Kidney (tissue), 14 donors: ENCODE data around the gene CAGE1. TPM values are rescaled to one million over a fixed set of nuclear protein-coding genes. Genes with fewer than 3 reads are reported as not detected.

Experiments used
- DNase-seq, 5 donors: peaks; one replicate each; pipeline ENCODE4 v3.0.0-alpha.2; 2013 to 2020
- FAIRE-seq: peaks from 2 replicates; lab custom pipeline; 2012; peaks lifted over from hg19 to GRCh38; lab: Jason Lieb, UNC
- H3K27ac ChIP-seq, 2 donors: one replicate each; pipeline ENCODE4 v1.7.0; 2013; ENCODE audit warnings: low read depth in 2 of 2, low read length in 2 of 2, inconsistent platforms in 1 of 2
- H3K27me3 ChIP-seq: one replicate; pipeline ENCODE4 v1.7.1; 2013; ENCODE audit warnings: low read length, inconsistent platforms; ENCODE audit not compliant: control insufficient read depth, insufficient read depth
- H3K36me3 ChIP-seq, 3 donors: one replicate each; pipeline versions ENCODE4 v1.7.0 to v1.7.1; 2013; ENCODE audit warnings: low read length in 3 of 3, control low read depth in 1 of 3, inconsistent platforms in 1 of 3; ENCODE audit not compliant: insufficient read depth in 3 of 3, control insufficient read depth in 2 of 3
- H3K4me1 ChIP-seq, 3 donors: one replicate each; pipeline versions ENCODE4 v1.7.0 to v1.7.1; 2013; ENCODE audit warnings: low read length in 3 of 3, inconsistent platforms in 1 of 3, low read depth in 1 of 3; ENCODE audit not compliant: control insufficient read depth in 2 of 3, insufficient read depth in 2 of 3
- H3K4me3 ChIP-seq, 3 donors: one replicate each; pipeline versions ENCODE4 v1.7.0 to v1.8.1; 2013; ENCODE audit warnings: low read length in 3 of 3, control low read depth in 1 of 3, inconsistent platforms in 1 of 3
- H3K9ac ChIP-seq, 3 donors: one replicate each; pipeline versions ENCODE4 v1.7.0 to v1.7.1; 2013; ENCODE audit warnings: low read length in 3 of 3, control low read depth in 1 of 3, inconsistent platforms in 1 of 3
- H3K9me3 ChIP-seq, 3 donors: one replicate each; pipeline versions ENCODE4 v1.7.0 to v1.7.1; 2013; ENCODE audit warnings: low read length in 3 of 3, control low read depth in 1 of 3, inconsistent platforms in 1 of 3; ENCODE audit not compliant: control insufficient read depth in 2 of 3, insufficient read depth in 1 of 3
- intact Hi-C: fragments of 100-400 bp; cut with DNase I; formaldehyde crosslinking; loops from one replicate; pipeline ENCODE4 v1.11.1; 2022
- polyA plus RNA-seq: library from polyadenylated mRNA; stranded (reverse); fragments of 350-450 nt; fragmentation: Illumina TruSeq; extraction: RNeasy Lipid Tissue Mini Kit (QIAGEN cat#74804); gene quantifications from one replicate; pipeline ENCODE4 v1.2.3, GENCODE V29; 2014; ENCODE audit warnings: low read depth, low replicate concordance; ENCODE audit not compliant: insufficient read depth
- total RNA-seq: library from RNA; stranded (reverse); fragmentation: NEBNext Ultra II Directional; extraction: Animal tissue kit (Norgen Biotek cat#: 25700); gene quantifications from one replicate; pipeline ENCODE4 v1.2.1, GENCODE V29; 2021
- TF ChIP-seq, protein P1 (sequence below): IDR thresholded peaks from 3 replicates; pipeline ENCODE4 v1.5.1; 2012; ENCODE audit warnings: mild to moderate bottlenecking, moderate library complexity, borderline replicate concordance; ENCODE audit not compliant: insufficient read depth; ENCODE audit errors: extremely low read depth
- donor health status: control.
- donor health status: control.
- donor health status: control.
- donor health status: control.
- donor health status: control.
- donor health status: DM: yes; HTN: yes; CAD: no.
- donor health status: Normal renal cell carcinoma (clear cell type).

The CAGE1 gene
- total and polyA plus RNA-seq, 2 donors from 2014 or later = not detected

DNA sequence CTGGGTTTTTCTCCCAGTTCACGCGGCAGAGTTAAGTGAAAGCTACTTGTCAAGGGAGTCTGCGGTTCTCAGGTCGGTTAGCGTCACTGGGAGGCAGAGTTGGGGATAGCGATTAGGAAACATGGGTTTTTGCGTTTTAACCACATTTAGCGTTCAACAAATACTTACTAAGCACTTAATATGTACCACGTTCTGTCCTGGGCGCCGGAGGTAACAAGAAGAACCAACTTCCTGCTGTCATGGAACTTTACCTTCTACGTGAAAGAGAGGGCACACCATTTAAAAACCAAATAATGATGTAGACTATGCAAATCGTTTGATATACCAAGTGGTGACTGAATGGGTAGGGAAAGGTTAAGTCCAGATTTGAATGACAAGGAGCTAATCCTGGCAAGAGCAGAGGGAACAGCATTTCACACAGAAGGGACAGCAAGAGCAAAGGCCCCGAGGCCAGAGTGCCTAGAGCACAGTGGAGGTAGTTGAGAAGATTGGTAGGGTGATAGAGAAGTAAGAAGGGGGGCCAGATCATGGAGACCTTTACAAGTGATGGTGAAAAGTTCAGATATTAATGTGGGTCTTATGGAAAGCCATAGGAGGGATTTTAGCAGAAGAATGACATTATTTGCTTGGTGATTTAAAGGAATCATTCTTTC is 810 bp upstream of the CAGE1 start:
- H3K27me3 ChIP-seq = no peaks in the 10 kb centered on the region
- FAIRE-seq (no peak), DNase-seq (no peak)
- peak overlapping the region; percentile 84 to 93 (median 87) for H3K4me3 ChIP-seq
- intact Hi-C loops = no loop called here
- H3K4me1 ChIP-seq = peaks cover 0 to 12% (median 11%) of the 10 kb centered on the region in 3 donors
- H3K36me3 ChIP-seq = peaks cover 3 to 7% (median 3%) of the 10 kb centered on the region in 3 donors
- H3K9me3 ChIP-seq = no peaks in the 10 kb centered on the region
- peak overlapping the region; percentile 93 to 97 (median 96) for H3K9ac ChIP-seq
- peak overlapping the region in 1 of 2 donors; percentile 91 for H3K27ac ChIP-seq
- TF ChIP-seq, protein P1, sequence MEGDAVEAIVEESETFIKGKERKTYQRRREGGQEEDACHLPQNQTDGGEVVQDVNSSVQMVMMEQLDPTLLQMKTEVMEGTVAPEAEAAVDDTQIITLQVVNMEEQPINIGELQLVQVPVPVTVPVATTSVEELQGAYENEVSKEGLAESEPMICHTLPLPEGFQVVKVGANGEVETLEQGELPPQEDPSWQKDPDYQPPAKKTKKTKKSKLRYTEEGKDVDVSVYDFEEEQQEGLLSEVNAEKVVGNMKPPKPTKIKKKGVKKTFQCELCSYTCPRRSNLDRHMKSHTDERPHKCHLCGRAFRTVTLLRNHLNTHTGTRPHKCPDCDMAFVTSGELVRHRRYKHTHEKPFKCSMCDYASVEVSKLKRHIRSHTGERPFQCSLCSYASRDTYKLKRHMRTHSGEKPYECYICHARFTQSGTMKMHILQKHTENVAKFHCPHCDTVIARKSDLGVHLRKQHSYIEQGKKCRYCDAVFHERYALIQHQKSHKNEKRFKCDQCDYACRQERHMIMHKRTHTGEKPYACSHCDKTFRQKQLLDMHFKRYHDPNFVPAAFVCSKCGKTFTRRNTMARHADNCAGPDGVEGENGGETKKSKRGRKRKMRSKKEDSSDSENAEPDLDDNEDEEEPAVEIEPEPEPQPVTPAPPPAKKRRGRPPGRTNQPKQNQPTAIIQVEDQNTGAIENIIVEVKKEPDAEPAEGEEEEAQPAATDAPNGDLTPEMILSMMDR = no peak

DNA sequence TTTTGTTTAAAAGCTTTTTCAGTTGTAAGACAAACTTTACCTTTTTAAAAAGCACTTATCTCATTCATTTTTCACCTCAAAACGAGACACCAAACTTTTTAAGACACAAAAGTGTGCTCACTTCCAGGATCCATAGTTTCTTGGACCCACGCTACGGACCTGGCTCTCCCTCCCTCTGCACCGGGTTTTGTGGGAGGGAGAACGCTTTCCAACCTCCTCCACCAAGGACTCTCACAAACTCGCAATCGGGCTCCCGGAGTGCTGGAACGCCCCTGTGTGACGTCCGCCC is 436 bp downstream of the CAGE1 start:
- Histone ChIP-seq H3K36me3 (no peaks in the 10 kb centered on the region), H3K27me3 (no peaks in the 10 kb centered on the region), H3K9ac (peak overlapping the region; percentile 93 to 97 (median 96)), H3K27ac (peak overlapping the region; percentile 89 to 91), H3K9me3 (no peaks in the 10 kb centered on the region), H3K4me1 (peaks cover 0 to 12% (median 11%) of the 10 kb centered on the region in 3 donors), H3K4me3 (peak overlapping the region; percentile 84 to 93 (median 87))
- TF ChIP-seq, protein P1 = no peak
- no peak for FAIRE-seq
- intact Hi-C loops = no loop called here
- DNase-seq = peak in 1 of 5 donors; percentile 90

DNA sequence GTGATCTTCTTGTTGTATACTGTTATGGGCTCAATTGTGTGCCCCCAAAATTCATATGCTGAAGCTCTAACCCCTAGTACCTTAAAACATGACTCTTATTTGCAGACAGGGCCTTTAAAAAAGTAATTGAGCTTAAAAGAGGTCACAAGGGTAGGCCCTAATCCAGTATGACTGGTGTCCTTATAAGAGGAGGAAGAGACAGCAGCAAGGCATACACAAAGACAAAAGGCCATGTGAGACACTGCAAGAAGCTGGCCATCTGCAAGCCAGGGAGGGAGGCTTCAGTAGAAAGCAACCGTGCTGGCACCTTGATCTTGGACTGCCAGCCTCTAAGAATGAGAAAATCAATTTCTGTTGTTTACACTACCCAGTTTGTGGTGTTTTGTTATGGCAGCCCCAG is 8.4 kb downstream of the CAGE1 start:
- FAIRE-seq = no peak
- DNase-seq = no peak
- Histone ChIP-seq H3K9me3 (no peaks in the 10 kb centered on the region), H3K4me3 (no peak overlapping the region), H3K4me1 (no peaks in the 10 kb centered on the region), H3K9ac (no peak overlapping the region), H3K27me3 (no peaks in the 10 kb centered on the region), H3K27ac (no peak overlapping the region), H3K36me3 (no peaks in the 10 kb centered on the region)
- intact Hi-C loops = no loop called here
- TF ChIP-seq, protein P1 = no peak

DNA sequence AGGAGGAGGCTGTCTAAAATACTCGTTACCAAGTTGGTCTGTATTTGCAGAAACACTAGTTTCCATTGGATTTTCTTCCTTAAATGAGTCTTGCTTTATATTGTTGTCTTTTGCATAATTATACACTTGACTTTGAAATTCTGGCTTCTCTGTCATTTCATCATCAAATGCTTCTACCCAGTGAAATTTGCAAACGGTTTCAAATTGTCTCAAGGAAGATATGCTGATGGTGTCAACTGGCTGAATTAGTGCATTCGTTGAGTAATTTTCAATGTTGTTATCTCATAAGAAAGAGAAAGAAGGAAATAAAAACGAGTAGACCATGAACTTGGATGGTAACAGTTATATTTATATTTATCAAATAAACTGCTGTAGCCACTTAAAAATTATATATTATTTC is 10.8 kb downstream of the CAGE1 start:
- DNase-seq (no peak), FAIRE-seq (no peak)
- TF ChIP-seq, protein P1 = no peak
- no peak overlapping the region for H3K9ac ChIP-seq
- no peaks in the 10 kb centered on the region for H3K36me3 ChIP-seq
- H3K27ac ChIP-seq = no peak overlapping the region
- no peaks in the 10 kb centered on the region for H3K27me3 ChIP-seq
- H3K4me3 ChIP-seq = no peak overlapping the region
- no peaks in the 10 kb centered on the region for H3K9me3 ChIP-seq
- intact Hi-C loops = no loop called here
- H3K4me1 ChIP-seq = no peaks in the 10 kb centered on the region
